Measurements from ENCODE around the gene ARHGAP42.

DNA sequence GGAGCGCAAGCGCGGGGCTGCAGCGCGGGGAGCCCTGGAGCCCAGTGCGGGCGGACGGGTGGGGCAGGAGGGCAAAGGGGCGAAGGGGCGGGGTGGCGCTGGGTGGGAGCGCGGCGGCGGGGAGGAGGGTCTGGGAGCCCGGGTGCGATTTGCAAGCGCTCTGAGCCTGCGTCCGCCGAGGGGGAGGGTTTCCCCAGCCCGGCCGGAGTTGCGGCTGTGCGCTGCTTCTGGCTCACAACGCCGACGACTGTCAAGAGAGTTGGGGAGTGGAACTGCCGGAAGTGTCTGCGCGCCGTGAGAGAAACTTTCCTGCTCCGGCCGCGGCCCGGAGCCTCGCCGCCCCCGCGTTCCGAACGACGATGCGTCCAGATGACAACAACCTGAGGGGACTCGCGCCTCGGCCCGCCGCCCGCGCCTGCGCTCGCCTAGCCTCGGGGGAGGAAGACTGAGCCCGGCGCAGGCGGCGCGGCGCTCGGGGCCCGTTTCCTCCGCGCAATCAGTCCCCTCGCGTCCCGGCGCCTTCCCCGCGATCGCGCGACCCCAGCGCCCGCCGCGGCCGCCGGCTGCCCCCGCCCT, at the start of gene ARHGAP42:
- TF ChIP-seq POLR2A (IDR thresholded peaks at IDR 0.05; ENCODE audit: low read depth, low read length) (no peak), POLR2AphosphoS5 (IDR thresholded peaks at IDR 0.05; ENCODE audit: low read depth, low read length) (no peak), TAF1 (IDR thresholded peaks at IDR 0.05; ENCODE audit: low read depth, low read length) (no peak)
